Retina (tissue), 1 donor: ENCODE data around the gene SSX4B.
"Not testable (repeated sequence)": the region's sequence is repeated elsewhere in the genome, so short reads cannot be mapped to it uniquely, and the experiment has no call there.

Source experiments
- DNase-seq: peaks from one replicate; pipeline ENCODE4 v3.0.0-alpha.2; 2016

SSX4B gene

GRCh38 chrX:48411860-48412259 lies at the start of gene SSX4B:
Gene SSX4B (minus strand): TSS chrX:48411960. CDS start chrX:48411372, 588 bp downstream.
- not testable (repeated sequence) for DNase-seq

GRCh38 chrX:48460606-48461005 lies 48.8 kb upstream of the SSX4B start:
- DNase-seq, result no peak

- DNase-seq, result no peak
These were observed 48.3 kb upstream of the SSX4B start for GRCh38 chrX:48460031-48460430.

- DNase-seq, result no peak
These were observed 47.7 kb upstream of the SSX4B start for GRCh38 chrX:48459483-48459882.

GRCh38 chrX:48458711-48459110 lies 47.0 kb upstream of the SSX4B start:
- DNase-seq, result no peak

- no peak for DNase-seq
These were observed 45.0 kb upstream of the SSX4B start for GRCh38 chrX:48456628-48457331.

- DNase-seq, result no peak
These were observed 39.9 kb upstream of the SSX4B start for GRCh38 chrX:48451708-48452107.

- DNase-seq, result no peak
These were observed 38.3 kb upstream of the SSX4B start for GRCh38 chrX:48450076-48450475.

- not testable (repeated sequence) for DNase-seq
These were observed 35.4 kb upstream of the SSX4B start for GRCh38 chrX:48447201-48447600.

GRCh38 chrX:48433713-48434112 lies 22.0 kb upstream of the SSX4B start:
- not testable (repeated sequence) for DNase-seq

- not testable (repeated sequence) for DNase-seq
These were observed 18.4 kb upstream of the SSX4B start for GRCh38 chrX:48430166-48430565.

GRCh38 chrX:48429606-48430005 lies 17.8 kb upstream of the SSX4B start:
- not testable (repeated sequence) for DNase-seq

GRCh38 chrX:48427027-48427716 lies 15.4 kb upstream of the SSX4B start:
- DNase-seq, result not testable (repeated sequence)

GRCh38 chrX:48397825-48398224 lies 13.9 kb downstream of the SSX4B start:
- not testable (repeated sequence) for DNase-seq

- DNase-seq, result not testable (repeated sequence)
These were observed 14.8 kb downstream of the SSX4B start for GRCh38 chrX:48396931-48397330.

GRCh38 chrX:48383239-48383638 lies 28.5 kb downstream of the SSX4B start, which contains the start of gene SSX4:
Gene SSX4 (plus strand): TSS chrX:48383539. CDS start chrX:48384054, 515 bp downstream.
- DNase-seq, result not testable (repeated sequence)

- DNase-seq, result not testable (repeated sequence)
These were observed 41.4 kb downstream of the SSX4B start for GRCh38 chrX:48370408-48370807.

GRCh38 chrX:48367717-48368408 lies 43.9 kb downstream of the SSX4B start:
- not testable (repeated sequence) for DNase-seq

- not testable (repeated sequence) for DNase-seq
These were observed 52.5 kb downstream of the SSX4B start for GRCh38 chrX:48359281-48359680.

- no peak for DNase-seq
These were observed 54.1 kb downstream of the SSX4B start for GRCh38 chrX:48357681-48358080.

- not testable (repeated sequence) for DNase-seq
These were observed 55.3 kb downstream of the SSX4B start, which contains the start of gene SSX3 for GRCh38 chrX:48356315-48357094. Gene SSX3 (minus strand): TSS chrX:48356703. CDS start chrX:48355249, 1,454 bp downstream.
